ENCODE data around the gene PKMYT1. TPM values are rescaled to one million over a fixed set of nuclear protein-coding genes. Genes with fewer than 3 reads are reported as not detected.

The PKMYT1 gene
- polyA plus RNA-seq, 1 of the 3 experiments (the other 2 are of a cell fraction): 8.5 TPM

GRCh38 chr16:2971985-2972784 lies 8.1 kb downstream of the PKMYT1 start (continued):
- TF ChIP-seq CTCF (IDR thresholded peaks at IDR 0.05) (no peak), RCOR1 (IDR thresholded peaks at IDR 0.05; ENCODE audit: low read length) (no peak), IRF3 (IDR thresholded peaks at IDR 0.05; ENCODE audit: low read depth, low read length) (no peak), GATA2 (CRISPR knock-in tag; IDR thresholded peaks at IDR 0.05) (no peak)

GRCh38 chr16:2971134-2971984 lies 8.9 kb downstream of the PKMYT1 start:
- Histone ChIP-seq H3K9ac (no peak overlapping the region), H3F3A (replicated peaks; ENCODE audit: insufficient read depth) (peaks cover 8% of the 10 kb centered on the region), H3K36me3 (replicated peaks in 1 of 2; ENCODE audit: control insufficient read depth in 1 of 2, insufficient read depth in 2 of 2, low read length in 1 of 2) (no peaks in the 10 kb centered on the region), H3K4me2 (peak overlapping the region; percentile 96), H3K27me3 (ENCODE audit: insufficient read depth) (no peaks in the 10 kb centered on the region), H3K79me2 (ENCODE audit: insufficient read depth) (no peaks in the 10 kb centered on the region; the same call in 1 of the 2 replicates), H3K4me1 (ENCODE audit: control insufficient read depth in 1 of 2, insufficient read depth in 2 of 2, low read depth in 1 of 2, low read length in 1 of 2) (peaks cover 0 to 36% of the 10 kb centered on the region in 2 experiments; a peak in 1 of 4 replicates), H3K9me2 (no peaks in the 10 kb centered on the region), H3K9me3 (no peaks in the 10 kb centered on the region), H3K27ac (ENCODE audit: low read depth in 2 of 2, low read length in 1 of 2) (no peak overlapping the region; a peak in 1 of 4 replicates), H4K20me1 (ENCODE audit: insufficient read depth) (peaks cover 31% of the 10 kb centered on the region; the same call in 1 of the 2 replicates), H3K4me3 (ENCODE audit: low read depth in 2 of 2, low read length in 1 of 2) (no peak overlapping the region), H2AFZ (ENCODE audit: low read depth) (no peak overlapping the region)
- ChIA-PET POLR2A (no interaction called here), CTCF (interaction anchor here (0.5 to 2.0 kb wide), 8 partner anchors 8 to 52 kb away, joined by 3 to 12 read pairs (median 4); partner anchors contain the start of gene KREMEN2)
- 95% methylated on average over 17 of the region's 35 CpGs for WGBS (ENCODE audit: low lambda C conversion rate)
- no peak for DNase-seq
- TF ChIP-seq ELF1 (IDR thresholded peaks at IDR 0.05): no peak
- TF ChIP-seq TEAD4 (IDR thresholded peaks at IDR 0.05; ENCODE audit: borderline replicate concordance, insufficient read depth): no peak
- TF ChIP-seq JUND (IDR thresholded peaks at IDR 0.05): no peak
- no peak for TF ChIP-seq RXRA (IDR thresholded peaks at IDR 0.05; ENCODE audit: borderline replicate concordance, low read depth)
- no peak for TF ChIP-seq IRF3 (IDR thresholded peaks at IDR 0.05; ENCODE audit: low read depth, low read length)
- TF ChIP-seq RFX5 (IDR thresholded peaks at IDR 0.05; ENCODE audit: low read length): no peak
- TF ChIP-seq TCF12 (IDR thresholded peaks at IDR 0.05): no peak
- no peak for TF ChIP-seq GABPA (IDR thresholded peaks at IDR 0.05; ENCODE audit: low read depth)
- no peak for TF ChIP-seq TAF1 (IDR thresholded peaks at IDR 0.05; ENCODE audit: borderline replicate concordance, low read depth, low read length)
- no peak for TF ChIP-seq CTCF (IDR thresholded peaks at IDR 0.05)
- no peak for TF ChIP-seq CHD2 (IDR thresholded peaks at IDR 0.05; ENCODE audit: low read length, partially characterized antibody)
- TF ChIP-seq FOXJ3 (CRISPR knock-in tag; IDR thresholded peaks at IDR 0.05): no peak
- TF ChIP-seq USF2 (IDR thresholded peaks at IDR 0.05; ENCODE audit: borderline replicate concordance, low read depth, low read length): no peak
- TF ChIP-seq NRF1 (IDR thresholded peaks at IDR 0.05; ENCODE audit: low read depth, low read length): no peak
- TF ChIP-seq GATA2 (CRISPR knock-in tag; IDR thresholded peaks at IDR 0.05): no peak
- TF ChIP-seq PBX3 (IDR thresholded peaks at IDR 0.05): no peak

All from SK-N-SH (cell line).